T-cell (primary cell): Measurements from ENCODE around the gene CSPG5. TPM values are rescaled to one million over a fixed set of nuclear protein-coding genes. Genes with fewer than 3 reads are reported as not detected.

ENCODE experiments used
- ATAC-seq, 4 experiments: fragments of 200-7000 bp in 3 of 4; fragments of 150-1000 bp in 1 of 4; cut with Tn5 transposase; replicated peaks in 1 of 4; 1 replicate in 3 of 4; 2 replicates in 1 of 4; pipeline ENCODE4 v1.10.0; 2021; ENCODE audit warnings: moderate library complexity in 3 of 4, mild to moderate bottlenecking in 2 of 4, moderate number of reproducible peaks in 1 of 4
- CTCF ChIA-PET, 2 donors: fragments of 300-600 bp; sonication (Branson Sonifier 250); formaldehyde crosslinking; loops; one replicate each; lab custom pipeline; 2022; ENCODE audit warnings: antibody characterized with exemption in 2 of 2; lab: Charles Lee
- POLR2A ChIA-PET, 2 donors: fragments of 300-600 bp; sonication (Branson Sonifier 250); formaldehyde crosslinking; loops; one replicate each; lab custom pipeline; 2022; ENCODE audit warnings: antibody characterized with exemption in 2 of 2; lab: Charles Lee
- DNase-seq, 35 experiments: peaks; one replicate each; pipeline versions ENCODE4 v3.0.0 to v3.0.0-alpha.2; 2013 to 2023
- H3K27ac ChIP-seq: one replicate; pipeline ENCODE4 v1.5.1; 2013; ENCODE audit warnings: low read length
- H3K27me3 ChIP-seq, 2 experiments: replicated peaks in 1 of 2; 1 replicate in 1 of 2; 2 replicates in 1 of 2; pipeline versions ENCODE4 v1.6.1 to v1.7.0; 2013; ENCODE audit warnings: low read length in 1 of 2, mixed read lengths in 1 of 2; ENCODE audit not compliant: control insufficient read depth in 2 of 2, insufficient read depth in 2 of 2; ENCODE audit errors: extremely low read depth in 1 of 2
- H3K36me3 ChIP-seq, 2 donors: 1 replicate in 1 of 2; 2 replicates in 1 of 2; pipeline versions ENCODE4 v1.6.1 to v1.7.0; 2013; ENCODE audit warnings: low read length in 1 of 2; ENCODE audit not compliant: control insufficient read depth in 2 of 2, insufficient read depth in 1 of 2; ENCODE audit errors: extremely low read depth in 1 of 2
- H3K4me1 ChIP-seq, 2 experiments: 1 replicate in 1 of 2; 2 replicates in 1 of 2; pipeline versions ENCODE4 v1.6.1 to v1.7.0; 2013; ENCODE audit warnings: low read length in 2 of 2, mixed read lengths in 1 of 2; ENCODE audit not compliant: insufficient read depth in 2 of 2, control insufficient read depth in 1 of 2; ENCODE audit errors: extremely low read depth in 1 of 2
- H3K4me3 ChIP-seq, 2 donors: 1 replicate in 1 of 2; 2 replicates in 1 of 2; pipeline versions ENCODE4 v1.5.1 to v1.7.0; 2013; ENCODE audit warnings: mild to moderate bottlenecking in 2 of 2, low read length in 1 of 2, moderate library complexity in 1 of 2; ENCODE audit not compliant: control insufficient read depth in 1 of 2; ENCODE audit errors: extremely low read depth in 1 of 2
- H3K9me3 ChIP-seq: 2 replicates; pipeline ENCODE4 v1.7.0; 2013
- H3K27ac Mint-ChIP-seq, 2 donors: one replicate each; pipeline ENCODE4 v1.8.0; 2020 to 2021; ENCODE audit warnings: mild to moderate bottlenecking in 2 of 2, mixed read lengths in 2 of 2
- H3K27me3 Mint-ChIP-seq, 2 donors: one replicate each; pipeline ENCODE4 v1.8.0; 2021 to 2022; ENCODE audit warnings: mixed read lengths in 2 of 2
- H3K36me3 Mint-ChIP-seq: one replicate; pipeline ENCODE4 v1.8.0; 2021; ENCODE audit warnings: mixed read lengths
- H3K4me1 Mint-ChIP-seq, 3 donors: one replicate each; pipeline ENCODE4 v1.8.0; 2020 to 2022; ENCODE audit warnings: mixed read lengths in 3 of 3, mild to moderate bottlenecking in 1 of 3
- H3K4me3 Mint-ChIP-seq, 3 donors: one replicate each; pipeline ENCODE4 v1.8.0; 2020 to 2022; ENCODE audit warnings: mild to moderate bottlenecking in 3 of 3, mixed read lengths in 3 of 3, moderate library complexity in 3 of 3
- H3K9me3 Mint-ChIP-seq, 3 donors: one replicate each; pipeline ENCODE4 v1.8.0; 2020 to 2022; ENCODE audit warnings: mixed read lengths in 3 of 3
- WGBS: methylation state at CpG from one replicate; pipeline ENCODE4 v1.1.5; 2013; ENCODE audit warnings: missing lambda C conversion rate; ENCODE audit not compliant: insufficient coverage; 5-methylcytosine and 5-hydroxymethylcytosine counted together
- total RNA-seq, 35 experiments: library from RNA in 6 of 35; stranded (reverse) in 6 of 35; fragments of 120-200 nt in 1 of 35; gene quantifications; one replicate each; pipeline versions ENCODE4 v1.2.1 to v1.2.4 and lab custom pipeline; 2013 to 2026

CSPG5 gene
- total RNA-seq = under 1 TPM; 0.12 to 0.75 (median 0.36) TPM
- 0.18 TPM for total RNA-seq (2013)
- total RNA-seq (lab: John Stamatoyannopoulos, UW) = 0 to 1.4 (median 0.29) reads per million in 29 experiments

- peaks cover 8 to 36% of the 10 kb centered on the region in 2 experiments for H3K27me3 ChIP-seq
- POLR2A ChIA-PET = no interaction called here
- no peaks in the 10 kb centered on the region for H3K9me3 Mint-ChIP-seq
- H3K4me1 Mint-ChIP-seq = peaks cover 0 to 2% (median 0%) of the 10 kb centered on the region in 3 donors
- ATAC-seq (peak; percentile 62 to 74 (median 72)), DNase-seq (peak in 19 of 35 experiments; percentile 1 to 50 (median 16))
- H3K9me3 ChIP-seq = no peaks in the 10 kb centered on the region
- no peak within 1 kb of the TSS for H3K27ac Mint-ChIP-seq
- H3K4me3 Mint-ChIP-seq = peak within 1 kb of the TSS; percentile 59 to 67 (median 60)
- H3K4me1 ChIP-seq = peaks cover 0 to 17% of the 10 kb centered on the region in 2 experiments
- no peaks in the 10 kb centered on the region for H3K36me3 Mint-ChIP-seq
- CTCF ChIA-PET = no interaction called here
- no peak within 1 kb of the TSS for H3K27ac ChIP-seq
- peak within 1 kb of the TSS; percentile 27 to 53 for H3K4me3 ChIP-seq
- no peaks in the 10 kb centered on the region for H3K36me3 ChIP-seq
- peaks cover 5 to 20% of the 10 kb centered on the region in 2 donors for H3K27me3 Mint-ChIP-seq
- WGBS = 6% methylated on average over 121 of the region's 121 CpGs
These were observed at the start of gene CSPG5 for GRCh38 chr3:47578691-47579632. Gene CSPG5, minus strand, starts transcription at chr3:47578865. Its CDS starts 172 bp downstream, at chr3:47578693.

- 88% methylated on average over 1 of the region's 6 CpGs for WGBS
- ATAC-seq (no peak), DNase-seq (no peak)
- Mint-ChIP-seq H3K4me1 (no peaks in the 10 kb centered on the region), H3K27me3 (no peaks in the 10 kb centered on the region), H3K27ac (no peak overlapping the region), H3K36me3 (peaks cover 54% of the 10 kb centered on the region), H3K4me3 (no peak overlapping the region), H3K9me3 (no peaks in the 10 kb centered on the region)
- Histone ChIP-seq H3K4me3 (no peak overlapping the region), H3K9me3 (no peaks in the 10 kb centered on the region), H3K27ac (no peak overlapping the region), H3K27me3 (no peaks in the 10 kb centered on the region), H3K36me3 (peaks cover 14 to 83% of the 10 kb centered on the region in 2 donors), H3K4me1 (no peaks in the 10 kb centered on the region)
- ChIA-PET POLR2A (no interaction called here), CTCF (no interaction called here)
These were observed 49.8 kb upstream of the CSPG5 start for GRCh38 chr3:47628426-47628825.

GRCh38 chr3:47622671-47623461, 44.2 kb upstream of the CSPG5 start:
- Mint-ChIP-seq H3K36me3 (peaks cover 51% of the 10 kb centered on the region), H3K4me3 (no peak overlapping the region), H3K4me1 (peaks cover 0 to under 1% (median 0%) of the 10 kb centered on the region in 3 donors), H3K27ac (peak overlapping the region; percentile 47 to 55), H3K27me3 (no peaks in the 10 kb centered on the region), H3K9me3 (no peaks in the 10 kb centered on the region)
- Histone ChIP-seq H3K9me3 (no peaks in the 10 kb centered on the region), H3K27ac (no peak overlapping the region), H3K4me3 (no peak overlapping the region), H3K27me3 (no peaks in the 10 kb centered on the region), H3K4me1 (no peaks in the 10 kb centered on the region), H3K36me3 (peaks cover 21 to 80% of the 10 kb centered on the region in 2 donors)
- ATAC-seq (no peak), DNase-seq (no peak)
- WGBS = no CpG with 5 or more reads among the region's 3 CpGs
- POLR2A ChIA-PET = interaction anchor here in 1 of 2 donors (0.6 kb wide), 1 partner anchor 10 kb away, joined by 6 read pairs; no protein-coding TSS in a partner anchor
- CTCF ChIA-PET = interaction anchor here (0.5 to 0.7 kb wide), 2 partner anchors 214 to 1230 kb away, joined by 3 to 8 read pairs; no protein-coding TSS in a partner anchor

- H3K9me3 ChIP-seq = no peaks in the 10 kb centered on the region
- H3K9me3 Mint-ChIP-seq = no peaks in the 10 kb centered on the region
- ChIA-PET POLR2A (no interaction called here), CTCF (interaction anchor here (0.6 to 1.0 kb wide), 3 partner anchors 13 to 28 kb away, joined by 4 to 6 read pairs (median 4); no protein-coding TSS in a partner anchor)
- no peaks in the 10 kb centered on the region for H3K4me1 ChIP-seq
- no peaks in the 10 kb centered on the region for H3K27me3 Mint-ChIP-seq
- peaks cover 42% of the 10 kb centered on the region for H3K36me3 Mint-ChIP-seq
- no peak overlapping the region for H3K4me3 ChIP-seq
- peak overlapping the region in 1 of 2 donors; percentile 12 for H3K27ac Mint-ChIP-seq
- DNase-seq (no peak), ATAC-seq (no peak)
- H3K36me3 ChIP-seq = peaks cover 9 to 67% of the 10 kb centered on the region in 2 donors
- no CpG with 5 or more reads among the region's 5 CpGs for WGBS
- no peak overlapping the region for H3K4me3 Mint-ChIP-seq
- no peaks in the 10 kb centered on the region for H3K27me3 ChIP-seq
- H3K27ac ChIP-seq = no peak overlapping the region
- peaks cover 0 to 4% (median 0%) of the 10 kb centered on the region in 3 donors for H3K4me1 Mint-ChIP-seq
These were observed 38.7 kb upstream of the CSPG5 start for GRCh38 chr3:47617086-47618010.

GRCh38 chr3:47614788-47615187, 36.1 kb upstream of the CSPG5 start:
- CTCF ChIA-PET = interaction anchor here in 1 of 2 donors (0.5 kb wide), 1 partner anchor 209 kb away, joined by 4 read pairs; no protein-coding TSS in a partner anchor
- Histone ChIP-seq H3K27me3 (no peaks in the 10 kb centered on the region), H3K4me3 (no peak overlapping the region), H3K27ac (no peak overlapping the region), H3K4me1 (no peaks in the 10 kb centered on the region), H3K9me3 (no peaks in the 10 kb centered on the region), H3K36me3 (peaks cover 12 to 71% of the 10 kb centered on the region in 2 donors)
- POLR2A ChIA-PET = interaction anchor here in 1 of 2 donors (0.6 kb wide), 1 partner anchor 82 kb away, joined by 8 read pairs; no protein-coding TSS in a partner anchor
- ATAC-seq (no peak), DNase-seq (no peak)
- H3K27me3 Mint-ChIP-seq = no peaks in the 10 kb centered on the region
- no peaks in the 10 kb centered on the region for H3K9me3 Mint-ChIP-seq
- peaks cover 42% of the 10 kb centered on the region for H3K36me3 Mint-ChIP-seq
- peaks cover 0 to 4% (median 0%) of the 10 kb centered on the region in 3 donors for H3K4me1 Mint-ChIP-seq
- 100% methylated on average over 1 of the region's 2 CpGs for WGBS
- no peak overlapping the region for H3K27ac Mint-ChIP-seq
- no peak overlapping the region for H3K4me3 Mint-ChIP-seq
